Measurements from ENCODE around the gene ACADSB.

DNA sequence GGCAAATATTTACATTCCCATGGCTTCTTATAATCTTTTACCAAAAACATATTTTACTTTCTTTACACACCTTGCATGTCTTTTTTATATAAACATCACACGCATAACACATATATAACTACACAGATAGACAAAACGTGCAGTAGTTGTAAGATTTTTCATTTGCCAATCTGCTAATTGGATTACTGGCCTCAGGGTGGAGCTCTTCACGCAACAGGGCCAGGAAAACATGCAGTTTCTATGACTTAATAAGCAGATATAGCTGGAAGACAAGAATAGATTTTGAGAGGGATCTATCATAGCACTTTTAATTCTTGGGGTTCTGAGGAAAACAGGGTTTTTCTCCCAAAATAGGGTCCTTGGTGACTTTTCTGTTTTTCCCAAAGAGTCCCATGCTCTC lies 12.7 kb downstream of the ACADSB start:
- TF ChIP-seq, protein P1, sequence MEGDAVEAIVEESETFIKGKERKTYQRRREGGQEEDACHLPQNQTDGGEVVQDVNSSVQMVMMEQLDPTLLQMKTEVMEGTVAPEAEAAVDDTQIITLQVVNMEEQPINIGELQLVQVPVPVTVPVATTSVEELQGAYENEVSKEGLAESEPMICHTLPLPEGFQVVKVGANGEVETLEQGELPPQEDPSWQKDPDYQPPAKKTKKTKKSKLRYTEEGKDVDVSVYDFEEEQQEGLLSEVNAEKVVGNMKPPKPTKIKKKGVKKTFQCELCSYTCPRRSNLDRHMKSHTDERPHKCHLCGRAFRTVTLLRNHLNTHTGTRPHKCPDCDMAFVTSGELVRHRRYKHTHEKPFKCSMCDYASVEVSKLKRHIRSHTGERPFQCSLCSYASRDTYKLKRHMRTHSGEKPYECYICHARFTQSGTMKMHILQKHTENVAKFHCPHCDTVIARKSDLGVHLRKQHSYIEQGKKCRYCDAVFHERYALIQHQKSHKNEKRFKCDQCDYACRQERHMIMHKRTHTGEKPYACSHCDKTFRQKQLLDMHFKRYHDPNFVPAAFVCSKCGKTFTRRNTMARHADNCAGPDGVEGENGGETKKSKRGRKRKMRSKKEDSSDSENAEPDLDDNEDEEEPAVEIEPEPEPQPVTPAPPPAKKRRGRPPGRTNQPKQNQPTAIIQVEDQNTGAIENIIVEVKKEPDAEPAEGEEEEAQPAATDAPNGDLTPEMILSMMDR (IDR thresholded peaks at IDR 0.05), result no peak
- TF ChIP-seq POLR2A (IDR thresholded peaks at IDR 0.05) (no peak), EP300 (IDR thresholded peaks at IDR 0.05) (no peak)
